CD8-positive, alpha-beta memory T cell (primary cell): Measurements from ENCODE around the gene NOG. TPM values are rescaled to one million over a fixed set of nuclear protein-coding genes. Genes with fewer than 3 reads are reported as not detected.

Experiments
- CTCF ChIA-PET: fragments of 350-600 bp; sonication (Branson Sonifier 250); formaldehyde crosslinking; loops from one replicate; lab custom pipeline; 2021; ENCODE audit warnings: antibody characterized with exemption; lab: Charles Lee
- POLR2A ChIA-PET: fragments of 350-600 bp; sonication (Branson Sonifier 250); formaldehyde crosslinking; loops from one replicate; lab custom pipeline; 2021; ENCODE audit warnings: antibody characterized with exemption; lab: Charles Lee
- DNase-seq, 5 donors: peaks; one replicate each; pipeline versions ENCODE4 v3.0.0 to v3.0.0-alpha.2; 2020 to 2022; ENCODE audit warnings: mixed read lengths in 1 of 5
- H3K27ac ChIP-seq: one replicate; pipeline ENCODE4 v1.7.0; 2013; ENCODE audit warnings: low read depth, mild to moderate bottlenecking, low read length, moderate library complexity
- H3K27me3 ChIP-seq: 2 replicates; pipeline ENCODE4 v1.7.0; 2013; ENCODE audit warnings: low read length, mild to moderate bottlenecking; ENCODE audit not compliant: insufficient read depth, poor library complexity, severe bottlenecking
- H3K36me3 ChIP-seq: 2 replicates; pipeline ENCODE4 v1.7.0; 2013; ENCODE audit warnings: mild to moderate bottlenecking, low read length, moderate library complexity; ENCODE audit not compliant: insufficient read depth
- H3K4me1 ChIP-seq: 2 replicates; pipeline ENCODE4 v1.7.0; 2013; ENCODE audit warnings: mild to moderate bottlenecking, low read length, moderate library complexity; ENCODE audit not compliant: insufficient read depth
- H3K4me3 ChIP-seq: 2 replicates; pipeline ENCODE4 v1.7.0; 2013; ENCODE audit warnings: mild to moderate bottlenecking, low read length
- H3K9me3 ChIP-seq: 2 replicates; pipeline ENCODE4 v1.7.0; 2013; ENCODE audit warnings: mild to moderate bottlenecking, low read length
- H3K27ac Mint-ChIP-seq, 8 donors: one replicate each; pipeline ENCODE4 v1.8.0; 2020 to 2021; ENCODE audit warnings: mixed read lengths in 8 of 8, mild to moderate bottlenecking in 6 of 8, inconsistent platforms in 3 of 8, moderate library complexity in 3 of 8
- H3K27me3 Mint-ChIP-seq, 2 donors: one replicate each; pipeline ENCODE4 v1.8.0; 2020 to 2021; ENCODE audit warnings: mixed read lengths in 2 of 2, mild to moderate bottlenecking in 1 of 2, moderate library complexity in 1 of 2
- H3K36me3 Mint-ChIP-seq, 3 donors: one replicate each; pipeline ENCODE4 v1.8.0; 2020 to 2021; ENCODE audit warnings: mixed read lengths in 3 of 3, inconsistent platforms in 1 of 3, mild to moderate bottlenecking in 1 of 3
- H3K4me1 Mint-ChIP-seq, 3 donors: one replicate each; pipeline ENCODE4 v1.8.0; 2020 to 2021; ENCODE audit warnings: mixed read lengths in 3 of 3, inconsistent platforms in 1 of 3, mild to moderate bottlenecking in 1 of 3
- H3K4me3 Mint-ChIP-seq, 7 donors: one replicate each; pipeline ENCODE4 v1.8.0; 2020 to 2021; ENCODE audit warnings: mixed read lengths in 7 of 7, mild to moderate bottlenecking in 6 of 7, moderate library complexity in 4 of 7, inconsistent platforms in 2 of 7
- H3K9me3 Mint-ChIP-seq, 5 donors: one replicate each; pipeline ENCODE4 v1.8.0; 2020 to 2022; ENCODE audit warnings: mixed read lengths in 5 of 5, mild to moderate bottlenecking in 3 of 5, moderate library complexity in 2 of 5, inconsistent platforms in 1 of 5
- polyA plus RNA-seq: library from polyadenylated mRNA; unstranded; fragments of 300-500 nt; fragmentation: Illumina TruSeq; gene quantifications from one replicate; pipeline ENCODE4 v1.2.3, GENCODE V29; 2021
- total RNA-seq, 2 experiments: library from RNA; stranded (reverse); gene quantifications; one replicate each; pipeline ENCODE4 v1.2.3, GENCODE V29; 2021

NOG gene
- total and polyA plus RNA-seq, 3 experiments from 2014 or later: 0.44 to 1.2 (median 0.73) TPM

GRCh38 chr17:56571456-56571855 is 22.0 kb upstream of the NOG start:
- H3K27ac ChIP-seq: no peak overlapping the region
- H3K4me3 Mint-ChIP-seq: no peak overlapping the region
- H3K27ac Mint-ChIP-seq: no peak overlapping the region
- no peaks in the 10 kb centered on the region for H3K27me3 ChIP-seq
- no peaks in the 10 kb centered on the region for H3K36me3 ChIP-seq
- H3K27me3 Mint-ChIP-seq: peaks cover 9 to 23% of the 10 kb centered on the region in 2 donors
- no peaks in the 10 kb centered on the region for H3K4me1 Mint-ChIP-seq
- POLR2A ChIA-PET: no interaction called here
- H3K9me3 Mint-ChIP-seq: no peaks in the 10 kb centered on the region
- no peaks in the 10 kb centered on the region for H3K9me3 ChIP-seq
- CTCF ChIA-PET: no interaction called here
- DNase-seq: no peak
- no peaks in the 10 kb centered on the region for H3K4me1 ChIP-seq
- H3K4me3 ChIP-seq: no peak overlapping the region
- H3K36me3 Mint-ChIP-seq: no peaks in the 10 kb centered on the region

- peaks cover 12 to 30% of the 10 kb centered on the region in 2 donors for H3K27me3 Mint-ChIP-seq
- Histone ChIP-seq H3K4me1 (no peaks in the 10 kb centered on the region), H3K36me3 (no peaks in the 10 kb centered on the region), H3K9me3 (no peaks in the 10 kb centered on the region), H3K4me3 (no peak overlapping the region), H3K27ac (no peak overlapping the region), H3K27me3 (no peaks in the 10 kb centered on the region)
- H3K27ac Mint-ChIP-seq: peak overlapping the region in 1 of 8 donors; percentile 26
- no peak for DNase-seq
- H3K9me3 Mint-ChIP-seq: no peaks in the 10 kb centered on the region
- CTCF ChIA-PET: interaction anchor here (1.0 to 1.1 kb wide), 2 partner anchors 15 to 138 kb away, joined by 3 to 4 read pairs; no protein-coding TSS in a partner anchor
- no peaks in the 10 kb centered on the region for H3K36me3 Mint-ChIP-seq
- no peaks in the 10 kb centered on the region for H3K4me1 Mint-ChIP-seq
- H3K4me3 Mint-ChIP-seq: no peak overlapping the region
- POLR2A ChIA-PET: no interaction called here
These were observed 16.2 kb upstream of the NOG start for GRCh38 chr17:56577190-56577842.

DNA sequence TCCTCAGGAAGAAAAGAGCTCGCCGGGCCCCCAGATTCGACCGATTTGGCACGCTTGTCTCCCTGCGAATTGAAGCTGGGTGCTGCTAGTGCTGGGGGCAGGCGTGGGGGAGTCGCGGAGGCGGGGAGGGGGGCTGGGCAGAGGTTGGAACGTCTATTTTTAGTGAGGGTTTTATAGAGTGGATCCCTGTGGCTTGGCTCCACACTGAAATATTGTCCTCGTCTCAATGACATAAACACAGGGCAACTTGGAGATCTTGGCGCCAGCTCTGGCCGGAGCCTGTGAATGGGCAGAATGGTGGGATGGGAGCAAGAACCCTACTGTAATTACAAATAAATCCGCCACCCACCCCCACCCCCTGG is 15.7 kb upstream of the NOG start:
- no peaks in the 10 kb centered on the region for H3K4me1 ChIP-seq
- Mint-ChIP-seq H3K4me1 (no peaks in the 10 kb centered on the region), H3K27me3 (peaks cover 13 to 34% of the 10 kb centered on the region in 2 donors), H3K27ac (no peak overlapping the region), H3K9me3 (no peaks in the 10 kb centered on the region), H3K36me3 (no peaks in the 10 kb centered on the region), H3K4me3 (no peak overlapping the region)
- H3K9me3 ChIP-seq: no peaks in the 10 kb centered on the region
- no peaks in the 10 kb centered on the region for H3K36me3 ChIP-seq
- ChIA-PET POLR2A (no interaction called here), CTCF (interaction anchor here (1.0 to 1.1 kb wide), 2 partner anchors 14 to 138 kb away, joined by 3 to 4 read pairs; no protein-coding TSS in a partner anchor)
- H3K4me3 ChIP-seq: no peak overlapping the region
- no peak overlapping the region for H3K27ac ChIP-seq
- H3K27me3 ChIP-seq: no peaks in the 10 kb centered on the region
- DNase-seq: no peak

- Histone ChIP-seq H3K9me3 (no peaks in the 10 kb centered on the region), H3K4me3 (no peak overlapping the region), H3K36me3 (no peaks in the 10 kb centered on the region), H3K4me1 (no peaks in the 10 kb centered on the region), H3K27ac (no peak overlapping the region), H3K27me3 (no peaks in the 10 kb centered on the region)
- Mint-ChIP-seq H3K4me3 (no peak overlapping the region), H3K4me1 (no peaks in the 10 kb centered on the region), H3K27ac (no peak overlapping the region), H3K27me3 (peaks cover 20 to 35% of the 10 kb centered on the region in 2 donors), H3K36me3 (no peaks in the 10 kb centered on the region), H3K9me3 (no peaks in the 10 kb centered on the region)
- DNase-seq: no peak
- POLR2A ChIA-PET: no interaction called here
- CTCF ChIA-PET: interaction anchor here (2.3 kb wide), 1 partner anchor 11 kb away, joined by 10 read pairs; the partner anchor contains the start of gene NOG
These were observed 11.6 kb upstream of the NOG start for GRCh38 chr17:56581635-56582627.

GRCh38 chr17:56583772-56584171 is 9.7 kb upstream of the NOG start:
- POLR2A ChIA-PET: no interaction called here
- H3K27me3 Mint-ChIP-seq: peaks cover 24 to 43% of the 10 kb centered on the region in 2 donors

GRCh38 chr17:56587298-56587697 is 6.2 kb upstream of the NOG start:
- H3K4me1 ChIP-seq: peaks cover 4% of the 10 kb centered on the region
- CTCF ChIA-PET: no interaction called here

More at GRCh38 chr17:56583772-56584171, 9.7 kb upstream of the NOG start:
- CTCF ChIA-PET: interaction anchor here (2.3 to 2.5 kb wide), 2 partner anchors 9 to 196 kb away, joined by 6 to 10 read pairs; partner anchors contain the start of gene NOG
- Mint-ChIP-seq H3K9me3 (no peaks in the 10 kb centered on the region), H3K36me3 (no peaks in the 10 kb centered on the region), H3K27ac (no peak overlapping the region), H3K4me1 (no peaks in the 10 kb centered on the region), H3K4me3 (no peak overlapping the region)
- H3K36me3 ChIP-seq: no peaks in the 10 kb centered on the region
- H3K27me3 ChIP-seq: no peaks in the 10 kb centered on the region
- H3K4me3 ChIP-seq: no peak overlapping the region
- no peak overlapping the region for H3K27ac ChIP-seq
- no peaks in the 10 kb centered on the region for H3K9me3 ChIP-seq
- H3K4me1 ChIP-seq: no peaks in the 10 kb centered on the region
- DNase-seq: no peak

GRCh38 chr17:56592487-56593085 is 913 bp upstream of the NOG start:
- peaks cover 29% of the 10 kb centered on the region for H3K27me3 ChIP-seq
- Mint-ChIP-seq H3K4me1 (peaks cover 15 to 36% (median 21%) of the 10 kb centered on the region in 3 donors), H3K27me3 (peaks cover 43 to 61% of the 10 kb centered on the region in 2 donors), H3K27ac (no peak overlapping the region), H3K36me3 (no peaks in the 10 kb centered on the region), H3K9me3 (no peaks in the 10 kb centered on the region), H3K4me3 (peak overlapping the region; percentile 17 to 85 (median 58))
- CTCF ChIA-PET: interaction anchor here (0.7 to 5.5 kb wide), 10 partner anchors 9 to 192 kb away, joined by 3 to 40 read pairs (median 3); no protein-coding TSS in a partner anchor
- H3K9me3 ChIP-seq: no peaks in the 10 kb centered on the region
- peaks cover 5% of the 10 kb centered on the region for H3K4me1 ChIP-seq
- H3K4me3 ChIP-seq: peak overlapping the region; percentile 72
- no peaks in the 10 kb centered on the region for H3K36me3 ChIP-seq
- POLR2A ChIA-PET: interaction anchor here (0.7 kb wide), 1 partner anchor 52 kb away, joined by 3 read pairs; no protein-coding TSS in a partner anchor
- peak; percentile 36 to 77 (median 46) for DNase-seq
- no peak overlapping the region for H3K27ac ChIP-seq

More at GRCh38 chr17:56587298-56587697, 6.2 kb upstream of the NOG start:
- peaks cover 33 to 59% of the 10 kb centered on the region in 2 donors for H3K27me3 Mint-ChIP-seq
- H3K36me3 ChIP-seq: no peaks in the 10 kb centered on the region
- no peaks in the 10 kb centered on the region for H3K9me3 Mint-ChIP-seq
- peaks cover 8% of the 10 kb centered on the region for H3K27me3 ChIP-seq
- H3K4me3 ChIP-seq: no peak overlapping the region
- no peaks in the 10 kb centered on the region for H3K36me3 Mint-ChIP-seq
- no peak overlapping the region for H3K27ac Mint-ChIP-seq
- no peak overlapping the region for H3K4me3 Mint-ChIP-seq
- POLR2A ChIA-PET: no interaction called here
- no peak for DNase-seq
- H3K4me1 Mint-ChIP-seq: peaks cover 0 to 6% (median 1%) of the 10 kb centered on the region in 3 donors
- no peak overlapping the region for H3K27ac ChIP-seq
- no peaks in the 10 kb centered on the region for H3K9me3 ChIP-seq
